Skeletal muscle tissue (tissue), 4 donors: ENCODE measurements around the gene ADNP2. TPM values are rescaled to one million over a fixed set of nuclear protein-coding genes. Genes with fewer than 3 reads are reported as not detected.
A peak's percentile ranks its signal among the peaks of the same experiment; 100 is the strongest.

Experiments
- H3K27ac ChIP-seq: one replicate; pipeline ENCODE4 v1.7.0; 2013; ENCODE audit warnings: mild to moderate bottlenecking, low read depth, low read length, inconsistent platforms
- H3K27me3 ChIP-seq, 3 donors: one replicate each; pipeline ENCODE4 v1.7.0; 2013; ENCODE audit warnings: low read length in 3 of 3; ENCODE audit not compliant: control insufficient read depth in 3 of 3, insufficient read depth in 3 of 3
- H3K36me3 ChIP-seq, 3 donors: one replicate each; pipeline ENCODE4 v1.7.0; 2013; ENCODE audit warnings: low read length in 3 of 3; ENCODE audit not compliant: control insufficient read depth in 3 of 3, insufficient read depth in 3 of 3
- H3K4me1 ChIP-seq, 3 donors: one replicate each; pipeline ENCODE4 v1.7.0; 2013; ENCODE audit warnings: low read length in 3 of 3, mild to moderate bottlenecking in 3 of 3; ENCODE audit not compliant: control insufficient read depth in 3 of 3, insufficient read depth in 3 of 3
- H3K4me3 ChIP-seq, 3 donors: one replicate each; pipeline ENCODE4 v1.7.0; 2013; ENCODE audit warnings: low read length in 3 of 3
- H3K9ac ChIP-seq, 3 donors: one replicate each; pipeline ENCODE4 v1.7.0; 2013; ENCODE audit warnings: low read length in 3 of 3, mild to moderate bottlenecking in 3 of 3, moderate library complexity in 2 of 3, low read depth in 1 of 3
- H3K9me3 ChIP-seq, 3 donors: one replicate each; pipeline ENCODE4 v1.7.0; 2013; ENCODE audit warnings: low read length in 3 of 3; ENCODE audit not compliant: control insufficient read depth in 3 of 3
- total RNA-seq: library from RNA; depleted of rRNA; stranded (reverse); fragments of >200 nt; gene quantifications from one replicate; pipeline ENCODE4 v1.2.3, GENCODE V29; 2014
- donor health status: Osteomylitis.

The ADNP2 gene, protein sequence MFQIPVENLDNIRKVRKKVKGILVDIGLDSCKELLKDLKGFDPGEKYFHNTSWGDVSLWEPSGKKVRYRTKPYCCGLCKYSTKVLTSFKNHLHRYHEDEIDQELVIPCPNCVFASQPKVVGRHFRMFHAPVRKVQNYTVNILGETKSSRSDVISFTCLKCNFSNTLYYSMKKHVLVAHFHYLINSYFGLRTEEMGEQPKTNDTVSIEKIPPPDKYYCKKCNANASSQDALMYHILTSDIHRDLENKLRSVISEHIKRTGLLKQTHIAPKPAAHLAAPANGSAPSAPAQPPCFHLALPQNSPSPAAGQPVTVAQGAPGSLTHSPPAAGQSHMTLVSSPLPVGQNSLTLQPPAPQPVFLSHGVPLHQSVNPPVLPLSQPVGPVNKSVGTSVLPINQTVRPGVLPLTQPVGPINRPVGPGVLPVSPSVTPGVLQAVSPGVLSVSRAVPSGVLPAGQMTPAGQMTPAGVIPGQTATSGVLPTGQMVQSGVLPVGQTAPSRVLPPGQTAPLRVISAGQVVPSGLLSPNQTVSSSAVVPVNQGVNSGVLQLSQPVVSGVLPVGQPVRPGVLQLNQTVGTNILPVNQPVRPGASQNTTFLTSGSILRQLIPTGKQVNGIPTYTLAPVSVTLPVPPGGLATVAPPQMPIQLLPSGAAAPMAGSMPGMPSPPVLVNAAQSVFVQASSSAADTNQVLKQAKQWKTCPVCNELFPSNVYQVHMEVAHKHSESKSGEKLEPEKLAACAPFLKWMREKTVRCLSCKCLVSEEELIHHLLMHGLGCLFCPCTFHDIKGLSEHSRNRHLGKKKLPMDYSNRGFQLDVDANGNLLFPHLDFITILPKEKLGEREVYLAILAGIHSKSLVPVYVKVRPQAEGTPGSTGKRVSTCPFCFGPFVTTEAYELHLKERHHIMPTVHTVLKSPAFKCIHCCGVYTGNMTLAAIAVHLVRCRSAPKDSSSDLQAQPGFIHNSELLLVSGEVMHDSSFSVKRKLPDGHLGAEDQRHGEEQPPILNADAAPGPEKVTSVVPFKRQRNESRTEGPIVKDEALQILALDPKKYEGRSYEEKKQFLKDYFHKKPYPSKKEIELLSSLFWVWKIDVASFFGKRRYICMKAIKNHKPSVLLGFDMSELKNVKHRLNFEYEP
- total RNA-seq = 8.4 TPM

- Histone ChIP-seq H3K27ac (peak within 1 kb of the TSS; percentile 83), H3K27me3 (peaks cover 0 to 8% (median 0%) of the 10 kb centered on the region in 3 donors), H3K9ac (peak within 1 kb of the TSS; percentile 37 to 73 (median 50)), H3K4me1 (peaks cover 6 to 8% (median 7%) of the 10 kb centered on the region in 3 donors), H3K9me3 (peaks cover 0 to 4% (median 2%) of the 10 kb centered on the region in 3 donors), H3K4me3 (peak within 1 kb of the TSS; percentile 61 to 77 (median 75)), H3K36me3 (no peaks in the 10 kb centered on the region)
Measured at GRCh38 chr18:80108739-80109675, at the start of gene ADNP2. Gene ADNP2 (plus strand): TSS chr18:80109262. CDS start chr18:80117543, 8,281 bp downstream.

DNA sequence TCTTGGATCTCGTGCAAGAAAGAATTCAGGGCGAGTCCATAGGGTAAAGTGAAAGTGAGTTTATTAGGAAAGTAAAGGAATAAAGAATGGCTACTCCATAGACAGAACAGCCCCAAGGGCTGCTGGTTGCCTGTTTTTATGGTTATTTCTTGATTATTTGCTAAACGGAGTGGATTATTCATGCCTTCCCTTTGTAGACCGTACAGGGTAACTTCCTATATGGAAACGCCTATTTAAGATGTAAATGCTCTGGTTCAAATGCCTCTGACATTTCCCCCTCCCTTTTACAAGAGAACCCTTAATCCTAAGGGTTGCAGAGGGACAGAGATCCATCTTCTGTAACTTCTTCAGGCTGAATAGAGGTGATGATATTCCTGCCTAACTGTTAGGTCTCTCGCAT is 49.1 kb upstream of the ADNP2 start:
- Histone ChIP-seq H3K27ac (no peak overlapping the region), H3K27me3 (no peaks in the 10 kb centered on the region), H3K4me3 (no peak overlapping the region), H3K4me1 (no peaks in the 10 kb centered on the region), H3K9me3 (peaks cover under 1 to 6% (median 2%) of the 10 kb centered on the region in 3 donors), H3K36me3 (peaks cover 0 to 2% (median 0%) of the 10 kb centered on the region in 3 donors), H3K9ac (no peak overlapping the region)

GRCh38 chr18:80065705-80066104 is 43.4 kb upstream of the ADNP2 start:
- Histone ChIP-seq H3K4me3 (no peak overlapping the region), H3K36me3 (peaks cover 0 to under 1% (median 0%) of the 10 kb centered on the region in 3 donors), H3K9me3 (no peaks in the 10 kb centered on the region), H3K9ac (no peak overlapping the region), H3K4me1 (no peaks in the 10 kb centered on the region), H3K27me3 (no peaks in the 10 kb centered on the region), H3K27ac (no peak overlapping the region)

DNA sequence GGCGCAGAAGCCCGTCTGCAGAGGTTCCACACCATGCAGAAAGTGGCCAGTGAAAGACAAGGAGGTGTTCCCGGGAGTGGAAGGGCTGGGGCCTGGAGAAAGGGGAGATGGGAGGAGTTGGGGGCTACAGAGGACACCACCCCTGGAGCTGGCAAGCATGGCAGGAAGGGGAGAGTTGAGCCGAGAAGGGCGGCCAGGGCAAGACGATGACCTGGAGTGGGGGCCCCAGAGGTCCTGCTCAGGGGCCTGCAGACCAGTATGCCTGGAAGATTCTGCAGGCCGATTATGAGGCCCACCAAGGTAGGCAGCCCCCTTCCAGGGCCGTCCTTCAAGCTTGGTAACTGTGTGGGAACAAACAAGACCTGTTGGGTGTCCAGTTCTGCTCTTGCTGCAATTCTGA is 41.7 kb upstream of the ADNP2 start:
- Histone ChIP-seq H3K4me1 (no peaks in the 10 kb centered on the region), H3K9ac (no peak overlapping the region), H3K4me3 (no peak overlapping the region), H3K36me3 (peaks cover 0 to 4% (median 0%) of the 10 kb centered on the region in 3 donors), H3K27me3 (no peaks in the 10 kb centered on the region), H3K27ac (no peak overlapping the region), H3K9me3 (no peaks in the 10 kb centered on the region)

GRCh38 chr18:80067897-80068296 is 41.2 kb upstream of the ADNP2 start:
- Histone ChIP-seq H3K9me3 (no peaks in the 10 kb centered on the region), H3K4me1 (no peaks in the 10 kb centered on the region), H3K27ac (no peak overlapping the region), H3K27me3 (no peaks in the 10 kb centered on the region), H3K9ac (no peak overlapping the region), H3K36me3 (peaks cover 0 to 4% (median 0%) of the 10 kb centered on the region in 3 donors), H3K4me3 (no peak overlapping the region)

DNA sequence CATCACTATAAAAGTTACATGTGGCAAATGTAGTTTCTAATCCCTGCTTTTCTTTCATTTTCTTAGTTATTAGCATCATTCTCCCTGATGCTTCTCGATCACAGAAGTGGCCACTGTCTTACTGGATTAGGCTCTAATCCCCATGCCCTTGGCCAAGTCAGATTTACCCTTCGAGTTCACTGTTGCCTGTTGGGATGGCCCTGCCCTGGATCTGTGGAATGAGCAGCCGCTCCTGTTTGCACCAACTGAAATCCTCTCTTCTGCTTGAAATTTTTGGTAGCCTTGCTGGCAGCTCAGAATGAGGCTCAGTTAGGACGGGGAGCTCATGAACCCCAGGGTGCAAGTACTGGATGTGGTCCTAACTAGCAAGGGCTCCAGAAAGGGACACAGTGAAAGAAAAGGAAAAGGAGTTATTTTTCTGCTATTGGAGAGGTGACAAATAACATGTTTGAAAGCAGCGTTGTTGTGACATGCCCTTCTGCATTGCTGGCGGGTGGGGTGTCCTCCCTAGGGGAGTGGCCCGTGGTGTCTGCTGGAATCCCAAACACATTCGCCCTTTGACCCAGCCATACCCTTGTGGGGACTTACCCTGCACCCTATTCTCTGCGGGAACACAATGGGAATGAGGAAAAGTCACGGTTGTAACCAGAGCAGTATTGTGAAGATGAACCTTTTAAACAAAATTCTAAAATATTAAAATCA is 40.3 kb upstream of the ADNP2 start:
- no peak overlapping the region for H3K27ac ChIP-seq
- no peak overlapping the region for H3K4me3 ChIP-seq
- H3K4me1 ChIP-seq = no peaks in the 10 kb centered on the region
- H3K9ac ChIP-seq = no peak overlapping the region
- H3K9me3 ChIP-seq = no peaks in the 10 kb centered on the region
- H3K36me3 ChIP-seq = peaks cover under 1 to 5% (median under 1%) of the 10 kb centered on the region in 3 donors
- H3K27me3 ChIP-seq = no peaks in the 10 kb centered on the region

- no peaks in the 10 kb centered on the region for H3K4me1 ChIP-seq
- no peaks in the 10 kb centered on the region for H3K9me3 ChIP-seq
- H3K4me3 ChIP-seq = no peak overlapping the region
- no peak overlapping the region for H3K9ac ChIP-seq
- peaks cover 3 to 14% (median 4%) of the 10 kb centered on the region in 3 donors for H3K36me3 ChIP-seq
- H3K27me3 ChIP-seq = no peaks in the 10 kb centered on the region
- no peak overlapping the region for H3K27ac ChIP-seq
Measured at GRCh38 chr18:80070825-80071224, 38.2 kb upstream of the ADNP2 start.

- peaks cover 3 to 14% (median 4%) of the 10 kb centered on the region in 3 donors for H3K36me3 ChIP-seq
- no peaks in the 10 kb centered on the region for H3K4me1 ChIP-seq
- no peak overlapping the region for H3K27ac ChIP-seq
- H3K9ac ChIP-seq = no peak overlapping the region
- no peaks in the 10 kb centered on the region for H3K27me3 ChIP-seq
- no peaks in the 10 kb centered on the region for H3K9me3 ChIP-seq
- no peak overlapping the region for H3K4me3 ChIP-seq
Measured at GRCh38 chr18:80074183-80074582, 34.9 kb upstream of the ADNP2 start.
